Stimulated activated effector memory CD8-positive, alpha-beta T cell treated with anti-CD3 and anti-CD28 coated beads, Interleukin-12 subunit alpha, Interleukin-12 subunit beta, amount 100 ng/mL, for 72 hours (primary cell): ENCODE results near the gene ICOS.

Experiments
- ATAC-seq: fragments of 150-1000 bp; cut with Tn5 transposase; 2 replicates; pipeline ENCODE4 v1.10.0; 2021
- DNase-seq, 2 donors: peaks; one replicate each; pipeline ENCODE4 v3.0.0; 2021 to 2022; ENCODE audit warnings: low spot score in 2 of 2
- H3K27ac Mint-ChIP-seq: one replicate; pipeline ENCODE4 v1.8.0; 2022; ENCODE audit warnings: mild to moderate bottlenecking, mixed read lengths
- H3K36me3 Mint-ChIP-seq: one replicate; pipeline ENCODE4 v1.8.0; 2022; ENCODE audit warnings: mild to moderate bottlenecking, mixed read lengths
- H3K4me1 Mint-ChIP-seq: one replicate; pipeline ENCODE4 v1.8.0; 2022; ENCODE audit warnings: mixed read lengths
- H3K4me3 Mint-ChIP-seq: one replicate; pipeline ENCODE4 v1.8.0; 2022; ENCODE audit warnings: mild to moderate bottlenecking, mixed read lengths
- H3K9me3 Mint-ChIP-seq: one replicate; pipeline ENCODE4 v1.8.0; 2022; ENCODE audit warnings: mixed read lengths

The ICOS gene, protein sequence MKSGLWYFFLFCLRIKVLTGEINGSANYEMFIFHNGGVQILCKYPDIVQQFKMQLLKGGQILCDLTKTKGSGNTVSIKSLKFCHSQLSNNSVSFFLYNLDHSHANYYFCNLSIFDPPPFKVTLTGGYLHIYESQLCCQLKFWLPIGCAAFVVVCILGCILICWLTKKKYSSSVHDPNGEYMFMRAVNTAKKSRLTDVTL

DNA sequence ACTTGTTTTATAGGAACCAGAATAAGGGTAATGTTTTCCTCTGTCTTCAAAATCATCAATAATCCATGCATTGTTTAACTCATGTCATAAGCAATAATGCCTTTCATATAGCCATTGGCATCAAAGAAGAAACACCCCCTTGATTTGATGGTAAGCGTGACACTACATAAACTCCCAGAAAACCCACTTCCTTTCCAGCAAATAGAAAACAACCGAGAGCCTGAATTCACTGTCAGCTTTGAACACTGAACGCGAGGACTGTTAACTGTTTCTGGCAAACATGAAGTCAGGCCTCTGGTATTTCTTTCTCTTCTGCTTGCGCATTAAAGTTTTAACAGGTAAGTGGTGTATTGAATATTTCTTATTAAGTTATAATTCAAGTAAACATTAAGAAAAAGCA, at the start of gene ICOS:
TSS of gene ICOS (plus strand) at position 229 of the 400 bp plus-strand sequence. CDS start at position 281, 52 bp downstream.
- Mint-ChIP-seq H3K9me3 (peaks cover 4% of the 10 kb centered on the region), H3K36me3 (peaks cover 63% of the 10 kb centered on the region), H3K4me3 (peak within 1 kb of the TSS; percentile 82), H3K4me1 (peaks cover 53% of the 10 kb centered on the region), H3K27ac (peak within 1 kb of the TSS; percentile 84)
- DNase-seq = peak; percentile 31 to 72
- peak; percentile 81 for ATAC-seq

DNA sequence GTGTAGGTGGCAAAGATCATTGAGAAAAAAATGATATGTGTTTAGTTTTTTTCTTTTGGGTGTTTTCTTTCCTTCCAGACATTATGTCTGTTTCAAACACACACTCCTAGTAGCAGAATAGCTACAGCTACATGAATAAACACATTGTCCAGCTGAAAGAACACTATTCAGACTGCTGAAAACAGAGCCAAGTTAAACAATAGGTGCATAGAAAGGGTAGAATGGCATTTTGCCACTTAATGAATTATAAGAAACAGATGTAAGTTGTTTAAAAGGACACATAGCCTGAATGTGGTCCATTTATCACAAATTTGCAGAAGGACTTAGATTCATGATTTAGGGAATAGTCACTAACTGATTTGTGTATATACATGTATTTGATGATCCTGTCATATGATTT, 48.9 kb upstream of the ICOS start:
- Mint-ChIP-seq H3K27ac (peak overlapping the region; percentile 87), H3K4me3 (peak overlapping the region; percentile 36), H3K36me3 (peaks cover 16% of the 10 kb centered on the region), H3K9me3 (peaks cover 5% of the 10 kb centered on the region), H3K4me1 (peaks cover 76% of the 10 kb centered on the region)
- ATAC-seq = no peak
- no peak for DNase-seq

DNA sequence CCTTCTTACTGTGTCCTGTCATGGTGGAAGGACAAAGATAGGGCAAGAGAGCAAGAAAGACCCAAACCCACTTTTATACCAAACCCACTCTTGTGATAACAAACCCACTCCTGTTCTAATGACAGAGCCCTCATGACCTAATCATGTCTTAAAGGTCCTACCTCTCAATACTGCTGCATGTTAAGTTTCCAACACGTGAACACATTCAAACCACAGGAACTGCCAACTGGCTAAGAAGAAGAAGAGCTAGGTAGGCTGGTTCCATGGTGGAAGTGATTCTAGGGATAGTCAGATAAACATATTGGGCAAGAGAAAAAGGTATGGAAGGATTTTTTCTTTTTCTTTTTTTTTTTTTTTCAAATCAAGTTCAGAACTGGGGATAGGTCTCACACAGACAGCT, 47.0 kb upstream of the ICOS start:
- Mint-ChIP-seq H3K9me3 (peaks cover 5% of the 10 kb centered on the region), H3K27ac (peak overlapping the region; percentile 89), H3K36me3 (peaks cover 16% of the 10 kb centered on the region), H3K4me3 (peak overlapping the region; percentile 46), H3K4me1 (peaks cover 89% of the 10 kb centered on the region)
- DNase-seq = no peak
- ATAC-seq = no peak

DNA sequence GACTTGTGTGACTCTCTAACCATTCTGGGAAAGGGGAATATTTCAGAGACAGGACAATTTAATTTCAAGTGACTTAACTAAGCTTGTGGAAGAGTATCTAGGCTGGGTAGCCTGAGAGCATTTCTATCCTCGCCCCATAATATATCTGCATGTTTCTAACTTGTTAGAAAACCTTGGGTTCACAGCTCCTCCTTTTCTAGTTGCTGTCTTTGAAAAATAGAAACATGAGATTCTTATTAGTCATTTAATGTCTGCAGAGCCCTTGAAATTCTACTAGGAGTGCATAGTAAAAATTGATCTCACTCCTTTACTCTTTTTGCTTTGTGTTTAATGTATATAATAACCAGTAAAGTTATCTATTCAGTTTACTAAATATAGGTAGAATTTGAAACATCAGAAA, 46.6 kb upstream of the ICOS start:
- peak overlapping the region; percentile 46 for H3K4me3 Mint-ChIP-seq
- no peak for ATAC-seq
- peaks cover 89% of the 10 kb centered on the region for H3K4me1 Mint-ChIP-seq
- H3K9me3 Mint-ChIP-seq = peaks cover 5% of the 10 kb centered on the region
- peaks cover 16% of the 10 kb centered on the region for H3K36me3 Mint-ChIP-seq
- DNase-seq = no peak
- peak overlapping the region; percentile 89 for H3K27ac Mint-ChIP-seq

DNA sequence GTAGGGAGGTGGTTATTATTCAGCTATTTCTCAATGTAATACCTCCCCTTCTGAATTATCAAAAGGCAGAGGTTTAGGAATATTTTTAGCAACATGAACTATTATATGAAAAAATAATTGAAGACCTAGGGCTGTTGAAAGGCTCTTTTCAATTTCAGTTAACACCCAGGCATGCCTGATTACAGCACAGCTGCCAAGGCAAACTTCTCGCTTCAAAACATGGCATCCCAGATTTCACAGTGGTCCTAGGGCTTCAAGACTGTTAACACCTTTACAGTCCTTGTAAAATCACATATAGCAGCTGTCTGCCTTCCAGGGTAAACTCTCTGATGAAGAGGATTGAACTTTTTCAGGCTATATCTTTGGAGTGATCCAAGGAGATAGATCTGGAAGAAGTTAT, 45.8 kb upstream of the ICOS start:
- H3K4me1 Mint-ChIP-seq = peaks cover 89% of the 10 kb centered on the region
- peaks cover 5% of the 10 kb centered on the region for H3K9me3 Mint-ChIP-seq
- no peak for ATAC-seq
- peak overlapping the region; percentile 46 for H3K4me3 Mint-ChIP-seq
- H3K27ac Mint-ChIP-seq = peak overlapping the region; percentile 89
- peaks cover 16% of the 10 kb centered on the region for H3K36me3 Mint-ChIP-seq
- peak in 1 of 2 donors; percentile 41 for DNase-seq

DNA sequence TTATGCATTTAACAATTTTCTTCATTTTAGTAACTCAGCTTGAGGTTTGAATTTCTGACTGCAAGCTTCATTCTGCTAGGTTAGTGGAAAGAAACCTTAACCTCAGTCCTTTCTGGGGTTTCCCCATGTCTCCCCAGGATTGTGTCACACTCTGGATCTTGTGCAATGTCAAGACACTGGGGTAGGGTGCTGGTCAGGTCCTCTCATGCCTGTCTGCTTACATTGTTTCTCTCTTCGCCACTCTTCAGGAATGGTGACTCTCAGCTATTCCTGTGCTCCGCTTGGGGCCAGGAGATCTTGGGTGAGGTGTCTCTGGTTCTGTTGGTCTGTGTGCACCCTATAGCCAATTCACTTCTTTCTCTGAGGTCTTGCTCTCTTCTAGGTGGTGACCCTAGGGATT, 45.1 kb upstream of the ICOS start:
- Mint-ChIP-seq H3K4me1 (peaks cover 87% of the 10 kb centered on the region), H3K36me3 (peaks cover 16% of the 10 kb centered on the region), H3K27ac (peak overlapping the region; percentile 89), H3K9me3 (peaks cover 5% of the 10 kb centered on the region), H3K4me3 (peak overlapping the region; percentile 46)
- DNase-seq = peak; percentile 41 to 82
- ATAC-seq = peak; percentile 85

DNA sequence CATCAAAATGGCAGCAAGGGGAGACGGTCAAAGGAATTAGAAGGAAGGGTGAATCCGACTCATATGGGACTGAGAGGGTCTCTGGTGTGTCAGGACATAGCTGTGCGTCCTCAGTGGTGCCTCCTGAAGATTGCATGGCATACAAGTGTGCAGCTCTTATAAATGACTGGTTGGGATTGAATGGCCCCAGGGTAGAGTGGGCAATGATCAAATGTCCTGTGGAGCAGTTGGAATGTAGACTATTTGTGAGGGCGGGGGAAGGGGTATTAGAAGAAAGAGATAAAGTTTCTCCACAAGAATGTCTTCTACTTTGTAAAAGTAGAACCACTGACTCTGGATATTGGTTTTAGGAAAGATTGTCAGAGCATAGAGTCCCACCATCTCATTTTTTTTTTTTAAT, 44.4 kb upstream of the ICOS start:
- DNase-seq (no peak), ATAC-seq (no peak)
- H3K27ac Mint-ChIP-seq = peak overlapping the region; percentile 89
- peaks cover 16% of the 10 kb centered on the region for H3K36me3 Mint-ChIP-seq
- peaks cover 5% of the 10 kb centered on the region for H3K9me3 Mint-ChIP-seq
- H3K4me1 Mint-ChIP-seq = peaks cover 87% of the 10 kb centered on the region
- peak overlapping the region; percentile 46 for H3K4me3 Mint-ChIP-seq

DNA sequence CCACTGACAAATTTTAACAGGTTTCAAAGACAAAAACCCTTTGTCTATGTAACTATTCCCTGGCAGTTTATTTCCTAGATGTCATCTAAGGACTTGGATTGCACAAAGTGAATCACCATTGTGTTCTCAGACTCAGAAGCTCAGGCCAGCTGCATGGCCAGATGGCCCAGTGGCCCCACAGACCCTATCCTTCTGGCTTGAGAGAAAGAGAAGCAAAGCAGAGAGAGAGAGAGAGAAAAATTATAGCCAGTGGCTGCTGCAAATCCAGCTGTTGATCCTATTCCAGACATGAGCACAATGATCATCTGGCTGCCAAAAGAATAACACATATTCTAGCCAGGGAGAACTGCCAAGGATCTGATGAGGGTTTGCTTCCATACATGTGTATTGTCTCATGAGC, 43.2 kb upstream of the ICOS start:
- DNase-seq (no peak), ATAC-seq (no peak)
- Mint-ChIP-seq H3K36me3 (peaks cover 16% of the 10 kb centered on the region), H3K9me3 (peaks cover 5% of the 10 kb centered on the region), H3K4me3 (no peak overlapping the region), H3K27ac (peak overlapping the region; percentile 7), H3K4me1 (peaks cover 89% of the 10 kb centered on the region)

DNA sequence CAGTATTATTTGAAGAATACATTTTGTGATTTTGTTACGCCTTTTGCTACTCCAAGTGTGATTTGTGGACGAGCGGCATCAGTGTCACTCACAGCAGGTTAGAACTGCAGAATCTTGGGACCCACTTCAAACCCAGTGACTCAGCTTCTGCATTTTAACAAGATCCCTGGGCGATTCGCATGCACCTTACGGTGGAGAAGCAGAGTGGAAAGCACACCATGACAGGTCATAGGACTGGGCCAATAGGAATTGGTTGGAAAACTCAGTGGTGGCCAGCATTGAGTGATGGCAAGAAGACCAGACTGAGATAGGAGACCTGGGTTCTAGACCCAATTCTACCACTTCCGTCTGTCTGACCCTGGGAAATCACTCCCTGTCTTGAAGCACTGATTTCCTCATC, 42.7 kb upstream of the ICOS start:
- Mint-ChIP-seq H3K9me3 (peaks cover 5% of the 10 kb centered on the region), H3K27ac (peak overlapping the region; percentile 21), H3K36me3 (peaks cover 16% of the 10 kb centered on the region), H3K4me3 (peak overlapping the region; percentile 6), H3K4me1 (peaks cover 87% of the 10 kb centered on the region)
- ATAC-seq = no peak
- no peak for DNase-seq

DNA sequence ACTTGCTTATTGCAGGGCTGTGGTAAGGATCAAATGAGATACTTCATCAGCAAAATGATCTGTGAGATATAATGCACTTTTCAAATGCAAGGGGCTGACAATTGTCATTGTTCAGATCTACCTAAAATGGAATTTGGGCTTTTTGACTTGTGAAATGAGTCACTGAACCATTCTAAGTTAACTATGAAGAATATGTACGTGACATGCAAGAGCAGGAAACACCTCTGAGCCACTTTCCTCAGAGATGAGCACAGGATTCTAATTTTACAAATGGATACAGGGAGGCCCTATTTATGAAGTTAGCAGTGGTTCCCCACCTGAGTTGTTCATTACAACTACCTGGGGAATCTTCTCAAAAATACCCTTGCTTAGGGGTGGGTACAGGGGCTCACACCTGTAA, 42.3 kb upstream of the ICOS start:
- ATAC-seq (peak; percentile 66), DNase-seq (no peak)
- H3K4me1 Mint-ChIP-seq = peaks cover 85% of the 10 kb centered on the region
- H3K27ac Mint-ChIP-seq = peak overlapping the region; percentile 21
- peak overlapping the region; percentile 6 for H3K4me3 Mint-ChIP-seq
- peaks cover 16% of the 10 kb centered on the region for H3K36me3 Mint-ChIP-seq
- H3K9me3 Mint-ChIP-seq = peaks cover 5% of the 10 kb centered on the region

DNA sequence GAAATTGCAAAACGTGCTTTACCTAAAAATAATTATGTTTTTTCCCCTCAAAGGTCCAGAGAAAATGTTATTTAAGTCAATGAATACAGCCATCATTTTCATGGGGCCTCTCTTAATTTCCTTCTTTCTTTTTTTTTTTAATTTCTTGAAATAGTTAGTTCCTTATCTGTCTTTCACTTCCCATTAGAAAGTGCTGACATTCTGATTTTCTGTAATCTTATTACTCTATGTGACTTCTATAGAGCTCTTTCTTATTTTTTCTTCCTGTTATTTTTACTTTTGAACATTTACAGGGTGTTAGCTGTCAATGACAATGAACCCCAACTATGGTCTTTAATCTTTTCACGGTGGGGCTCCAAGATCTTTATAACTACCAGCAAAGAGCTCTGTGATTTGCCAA, 39.0 kb upstream of the ICOS start:
- H3K4me3 Mint-ChIP-seq = peak overlapping the region; percentile 5
- ATAC-seq = no peak
- peak overlapping the region; percentile 77 for H3K27ac Mint-ChIP-seq
- no peak for DNase-seq
- peaks cover 53% of the 10 kb centered on the region for H3K4me1 Mint-ChIP-seq
- H3K36me3 Mint-ChIP-seq = no peaks in the 10 kb centered on the region
- H3K9me3 Mint-ChIP-seq = peaks cover 15% of the 10 kb centered on the region

DNA sequence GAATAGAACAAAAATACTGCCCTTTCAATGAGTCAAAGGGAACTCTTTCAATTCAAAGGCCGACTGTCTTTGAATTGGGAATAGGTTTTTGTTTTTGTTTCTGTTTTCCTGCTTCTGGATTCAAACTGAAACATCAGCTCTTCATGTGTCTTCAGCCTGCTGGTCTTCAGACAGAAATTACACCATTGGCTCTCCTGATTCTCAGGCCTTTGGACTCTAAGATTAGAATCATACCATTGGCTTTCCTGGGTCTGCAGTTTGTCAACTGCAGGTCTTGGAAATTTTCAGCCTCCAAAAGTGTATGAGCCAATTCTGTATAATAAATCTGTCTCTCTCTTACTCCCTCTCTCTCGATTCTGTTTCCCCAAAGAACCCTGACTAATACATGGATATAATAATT, 37.9 kb upstream of the ICOS start:
- no peak for ATAC-seq
- Mint-ChIP-seq H3K36me3 (no peaks in the 10 kb centered on the region), H3K27ac (peak overlapping the region; percentile 77), H3K4me1 (peaks cover 47% of the 10 kb centered on the region), H3K4me3 (no peak overlapping the region), H3K9me3 (peaks cover 15% of the 10 kb centered on the region)
- DNase-seq = no peak

DNA sequence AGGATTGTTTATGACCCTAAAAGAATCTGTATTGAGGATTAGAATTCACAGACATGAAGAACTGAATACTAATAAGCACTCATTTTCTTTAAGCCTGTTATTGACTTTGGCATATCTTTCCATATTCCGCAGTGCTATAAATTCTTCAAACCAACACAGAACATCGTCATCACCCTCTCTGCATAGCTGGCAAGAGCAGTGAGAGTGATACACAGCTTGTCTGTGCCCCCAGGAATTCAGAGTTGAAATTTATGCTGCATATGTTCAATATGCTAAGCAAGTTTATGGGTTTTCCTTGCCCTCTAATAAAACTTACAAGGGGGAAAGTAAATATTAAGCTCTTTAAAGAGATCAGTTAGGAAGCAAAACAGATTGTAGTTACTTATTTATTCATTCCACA, 36.3 kb upstream of the ICOS start:
- H3K4me3 Mint-ChIP-seq = no peak overlapping the region
- no peak overlapping the region for H3K27ac Mint-ChIP-seq
- H3K9me3 Mint-ChIP-seq = peaks cover 15% of the 10 kb centered on the region
- no peaks in the 10 kb centered on the region for H3K36me3 Mint-ChIP-seq
- ATAC-seq = no peak
- no peak for DNase-seq
- H3K4me1 Mint-ChIP-seq = peaks cover 31% of the 10 kb centered on the region

DNA sequence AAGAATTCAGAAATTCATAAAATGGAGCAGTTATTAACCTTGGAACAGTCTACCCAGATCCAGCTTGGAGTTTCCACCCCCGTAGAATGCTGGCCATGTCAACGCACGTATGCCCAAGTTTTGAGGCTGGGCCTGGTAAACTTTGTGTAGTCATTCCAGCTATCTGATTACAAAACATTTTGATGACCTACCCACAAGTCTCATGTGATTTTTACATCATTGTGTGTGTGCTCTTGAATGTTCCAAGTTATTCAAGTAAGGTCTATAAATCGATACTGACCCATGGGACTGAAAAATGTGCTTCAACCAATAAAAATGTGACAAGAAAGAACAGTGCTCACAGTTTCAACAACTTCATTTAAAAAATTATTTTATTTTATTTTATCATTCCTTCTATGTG, 32.5 kb upstream of the ICOS start:
- Mint-ChIP-seq H3K4me1 (peaks cover 11% of the 10 kb centered on the region), H3K9me3 (peaks cover 15% of the 10 kb centered on the region), H3K27ac (no peak overlapping the region), H3K36me3 (no peaks in the 10 kb centered on the region), H3K4me3 (no peak overlapping the region)
- peak in 1 of 2 donors; percentile 36 for DNase-seq
- ATAC-seq = no peak

DNA sequence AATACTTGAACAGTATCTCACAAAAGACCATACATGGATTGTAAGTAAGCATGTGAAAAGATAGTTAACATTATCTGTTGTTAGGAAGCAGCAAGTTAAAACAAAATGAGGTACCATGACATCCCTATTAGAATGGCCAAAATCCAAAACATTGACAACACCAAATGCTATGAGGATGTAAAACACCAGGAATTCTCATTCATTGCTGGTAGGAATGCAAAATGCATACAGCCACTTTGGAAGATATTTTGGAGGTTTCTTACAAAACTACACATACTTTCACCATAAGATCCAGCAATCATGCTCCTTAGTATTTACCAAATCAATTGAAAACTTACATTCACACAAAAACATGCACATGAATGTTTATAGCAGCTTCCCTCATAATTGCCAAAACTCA, 30.9 kb upstream of the ICOS start:
- DNase-seq (no peak), ATAC-seq (no peak)
- Mint-ChIP-seq H3K4me3 (no peak overlapping the region), H3K4me1 (peaks cover 18% of the 10 kb centered on the region), H3K27ac (no peak overlapping the region), H3K9me3 (peaks cover 13% of the 10 kb centered on the region), H3K36me3 (no peaks in the 10 kb centered on the region)

DNA sequence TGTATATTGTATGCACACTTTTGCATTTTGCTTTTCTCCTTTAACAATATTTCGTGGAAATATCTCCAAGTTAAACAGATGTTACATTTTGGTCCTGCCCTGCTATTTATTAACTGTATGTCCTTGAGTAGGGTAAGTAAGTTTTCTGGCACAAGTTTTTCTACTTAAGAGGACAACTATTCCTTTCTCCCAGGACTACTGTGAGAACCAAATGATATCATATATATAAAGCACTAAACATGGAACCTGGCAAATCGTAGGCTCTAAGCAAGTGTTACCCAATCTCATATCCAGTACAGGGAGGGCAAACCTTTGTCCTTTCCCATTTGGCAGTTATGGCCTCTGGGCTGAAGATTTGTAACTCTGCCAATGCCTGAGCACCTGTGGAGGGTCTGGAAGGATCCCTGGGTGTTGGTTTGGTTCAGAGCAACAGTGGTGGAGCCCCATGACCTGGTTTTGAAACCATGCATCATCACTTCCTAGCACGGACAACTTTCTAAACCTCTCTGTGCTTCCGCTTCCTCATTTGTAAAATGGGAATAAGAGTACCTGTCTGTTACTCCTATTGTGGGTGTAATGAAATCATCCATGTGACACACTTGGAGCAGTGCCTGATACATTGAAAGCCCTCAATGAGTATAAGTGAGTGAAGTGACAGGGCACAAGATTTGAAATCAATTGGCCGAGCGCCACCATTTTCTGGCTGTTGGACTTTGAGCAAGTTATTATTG, 28.3 kb upstream of the ICOS start:
- no peak overlapping the region for H3K4me3 Mint-ChIP-seq

More for the DNA sequence above, 28.3 kb upstream of the ICOS start:
- Mint-ChIP-seq H3K27ac (peak overlapping the region; percentile 45), H3K4me1 (peaks cover 18% of the 10 kb centered on the region), H3K9me3 (no peaks in the 10 kb centered on the region), H3K36me3 (no peaks in the 10 kb centered on the region)
- no peak for DNase-seq
- peak; percentile 53 for ATAC-seq
